H1 (cell line): Measurements from ENCODE around the gene FAM13C. TPM values are rescaled to one million over a fixed set of nuclear protein-coding genes. Genes with fewer than 3 reads are reported as not detected.

Experiments used
- CTCF ChIA-PET: fragments of 300-600 bp; sonication (Branson Sonifier 250); formaldehyde crosslinking; loops from one replicate; lab custom pipeline; 2021; ENCODE audit not compliant: partially characterized antibody; lab: Charles Lee
- POLR2A ChIA-PET: fragments of 300-600 bp; sonication (Branson Sonifier 250); formaldehyde crosslinking; loops from one replicate; lab custom pipeline; 2021; ENCODE audit warnings: inconsistent platforms; ENCODE audit not compliant: partially characterized antibody; lab: Charles Lee
- DNase-seq, 2 experiments: peaks; one replicate each; pipeline versions ENCODE4 v3.0.0 to v3.0.0-alpha.2; 2010 to 2022; ENCODE audit warnings: low spot score in 2 of 2, low read depth in 1 of 2, mixed read lengths in 1 of 2
- FAIRE-seq: peaks from 2 replicates; lab custom pipeline; 2011; peaks lifted over from hg19 to GRCh38; lab: Jason Lieb, UNC
- H2AFZ ChIP-seq: 2 replicates; pipeline ENCODE4 v1.8.1; 2012; ENCODE audit warnings: low read length, inconsistent platforms
- H2AK5ac ChIP-seq: 2 replicates; pipeline ENCODE4 v1.6.1; 2013; ENCODE audit warnings: low read depth, low read length
- H2BK120ac ChIP-seq: replicated peaks from 2 replicates; pipeline ENCODE3; 2013; ENCODE audit warnings: low read depth, low read length, inconsistent platforms
- H2BK12ac ChIP-seq: 2 replicates; pipeline ENCODE4 v1.6.1; 2013; ENCODE audit warnings: low read depth, low read length
- H2BK15ac ChIP-seq: 2 replicates; pipeline ENCODE4 v1.6.1; 2013; ENCODE audit warnings: low read length
- H2BK20ac ChIP-seq: 2 replicates; pipeline ENCODE4 v1.6.1; 2013; ENCODE audit warnings: low read length
- H2BK5ac ChIP-seq: 2 replicates; pipeline ENCODE4 v1.6.1; 2013; ENCODE audit warnings: low read depth, low read length
- H3K14ac ChIP-seq: 2 replicates; pipeline ENCODE4 v1.6.1; 2013; ENCODE audit warnings: inconsistent platforms; ENCODE audit not compliant: insufficient read length
- H3K18ac ChIP-seq: 2 replicates; pipeline ENCODE4 v1.6.1; 2013; ENCODE audit warnings: low read length; ENCODE audit errors: extremely low read depth
- H3K23ac ChIP-seq: 2 replicates; pipeline ENCODE4 v1.6.1; 2013; ENCODE audit warnings: inconsistent platforms; ENCODE audit not compliant: insufficient read length
- H3K23me2 ChIP-seq: 2 replicates; pipeline ENCODE4 v1.6.1; 2013; ENCODE audit warnings: low read depth, low read length
- H3K27ac ChIP-seq: 2 replicates; pipeline ENCODE4 v1.6.1; 2011; ENCODE audit warnings: low read depth, low read length, inconsistent platforms
- H3K27me3 ChIP-seq, 4 experiments: replicated peaks in 1 of 4; 1 replicate in 1 of 4; 2 replicates in 3 of 4; pipeline versions ENCODE4 v1.6.1 to v1.8.1; 2011 to 2013; ENCODE audit warnings: low read length in 3 of 4, mild to moderate bottlenecking in 3 of 4, inconsistent platforms in 2 of 4, mixed read lengths in 2 of 4, moderate library complexity in 1 of 4; ENCODE audit not compliant: control insufficient read depth in 3 of 4, insufficient read depth in 3 of 4; ENCODE audit errors: extremely low read depth in 1 of 4
- H3K36me3 ChIP-seq, 4 experiments: 2 replicates each; pipeline versions ENCODE4 v1.6.1 to v1.8.1; 2011 to 2013; ENCODE audit warnings: mild to moderate bottlenecking in 4 of 4, low read length in 3 of 4, moderate library complexity in 2 of 4, control low read depth in 1 of 4, inconsistent platforms in 1 of 4; ENCODE audit not compliant: insufficient read depth in 4 of 4, control insufficient read depth in 2 of 4
- H3K4ac ChIP-seq: replicated peaks from 2 replicates; pipeline ENCODE3; 2013; ENCODE audit warnings: low read length, low read depth, mixed read lengths, inconsistent platforms; ENCODE audit not compliant: insufficient read length
- H3K4me1 ChIP-seq, 4 experiments: replicated peaks in 1 of 4; 1 replicate in 1 of 4; 2 replicates in 3 of 4; pipeline versions ENCODE4 v1.6.1 to v1.8.1; 2011 to 2013; ENCODE audit warnings: low read length in 3 of 4, inconsistent platforms in 2 of 4, mixed read lengths in 1 of 4; ENCODE audit not compliant: insufficient read depth in 4 of 4, control insufficient read depth in 3 of 4
- H3K4me2 ChIP-seq, 2 experiments: 2 replicates each; pipeline versions ENCODE4 v1.6.1 to v1.8.1; 2011 to 2013; ENCODE audit warnings: low read depth in 2 of 2, low read length in 2 of 2, control low read depth in 1 of 2, inconsistent platforms in 1 of 2, mild to moderate bottlenecking in 1 of 2; ENCODE audit not compliant: insufficient read depth in 1 of 2
- H3K4me3 ChIP-seq, 4 experiments: fragments of 200-600, 300-600 bp in 1 of 4; sonication (generic), shearing (Covaris generic), sonication (Bioruptor Twin) in 1 of 4; 2 replicates each; pipeline versions ENCODE4 v1.5.1 to v1.8.1; 2011 to 2016; ENCODE audit warnings: low read length in 4 of 4, low read depth in 3 of 4, control low read depth in 2 of 4, inconsistent platforms in 2 of 4, mild to moderate bottlenecking in 2 of 4, mixed read lengths in 1 of 4, moderate library complexity in 1 of 4; ENCODE audit not compliant: insufficient read depth in 2 of 4; ENCODE audit errors: extremely low read depth in 1 of 4
- H3K56ac ChIP-seq: replicated peaks from 2 replicates; pipeline ENCODE3; 2013; ENCODE audit warnings: low read depth, mild to moderate bottlenecking, mixed read lengths, low read length, inconsistent platforms; ENCODE audit not compliant: insufficient read length
- H3K79me1 ChIP-seq: 2 replicates; pipeline ENCODE4 v1.6.1; 2013; ENCODE audit warnings: low read depth, low read length, control low read depth
- H3K79me2 ChIP-seq, 2 experiments: 2 replicates each; pipeline versions ENCODE4 v1.6.1 to v1.8.1; 2012 to 2013; ENCODE audit warnings: low read length in 2 of 2, mild to moderate bottlenecking in 2 of 2, inconsistent platforms in 1 of 2; ENCODE audit not compliant: insufficient read depth in 2 of 2, control insufficient read depth in 1 of 2
- H3K9ac ChIP-seq, 4 experiments: replicated peaks in 1 of 4; 1 replicate in 1 of 4; 2 replicates in 3 of 4; pipeline versions ENCODE4 v1.6.1 to v1.8.1; 2011 to 2013; ENCODE audit warnings: low read depth in 3 of 4, low read length in 3 of 4, control low read depth in 2 of 4, mild to moderate bottlenecking in 2 of 4, moderate library complexity in 2 of 4, inconsistent platforms in 1 of 4; ENCODE audit errors: extremely low read depth in 1 of 4
- H3K9me3 ChIP-seq, 2 experiments: 2 replicates each; pipeline versions ENCODE4 v1.6.1 to v1.8.1; 2012 to 2013; ENCODE audit warnings: mild to moderate bottlenecking in 2 of 2, moderate library complexity in 2 of 2, control low read depth in 1 of 2, inconsistent platforms in 1 of 2, low read depth in 1 of 2, low read length in 1 of 2, mixed read lengths in 1 of 2; ENCODE audit not compliant: insufficient read depth in 2 of 2
- H4K20me1 ChIP-seq, 2 experiments: replicated peaks in 1 of 2; 2 replicates each; pipeline versions ENCODE3 to v1.8.1; 2011 to 2013; ENCODE audit warnings: inconsistent platforms in 2 of 2, low read length in 2 of 2, mild to moderate bottlenecking in 1 of 2; ENCODE audit not compliant: insufficient read depth in 2 of 2, control insufficient read depth in 1 of 2
- H4K5ac ChIP-seq: 2 replicates; pipeline ENCODE4 v1.6.1; 2013; ENCODE audit warnings: low read length, low read depth, mixed read lengths, inconsistent platforms; ENCODE audit not compliant: insufficient read length
- H4K8ac ChIP-seq: 2 replicates; pipeline ENCODE4 v1.8.0; 2013; ENCODE audit warnings: mild to moderate bottlenecking, moderate library complexity, low read length, inconsistent platforms; ENCODE audit not compliant: insufficient read depth; ENCODE audit errors: extremely low read depth
- H4K91ac ChIP-seq: replicated peaks from 2 replicates; pipeline ENCODE3; 2013; ENCODE audit warnings: low read length, mixed read lengths, inconsistent platforms; ENCODE audit not compliant: insufficient read length
- BCL11A ChIP-seq, 2 experiments: IDR thresholded peaks; one replicate each; pipeline ENCODE4 v1.6.1; 2011; ENCODE audit warnings: low read depth in 2 of 2, low read length in 2 of 2, mild to moderate bottlenecking in 2 of 2
- BRCA1 ChIP-seq: IDR thresholded peaks from 2 replicates; pipeline ENCODE4 v1.6.1; 2012; ENCODE audit warnings: low read depth, low read length, improper control_type of control experiment
- CBX5 ChIP-seq: fragments of 300-800, 300-1000 bp; sonication (generic); IDR thresholded peaks from 2 replicates; pipeline ENCODE4 v1.7.1; 2016; ENCODE audit warnings: antibody characterized with exemption, low read length, low read depth
- CREB1 ChIP-seq: IDR thresholded peaks from 2 replicates; pipeline ENCODE4 v1.6.1; 2012; ENCODE audit warnings: inconsistent platforms
- GABPA ChIP-seq: IDR thresholded peaks from 2 replicates; pipeline ENCODE4 v1.6.1; 2011; ENCODE audit warnings: mild to moderate bottlenecking, low read length, moderate library complexity, borderline replicate concordance; ENCODE audit not compliant: insufficient read depth
- JUN ChIP-seq: IDR thresholded peaks from 2 replicates; pipeline ENCODE4 v1.6.1; 2011; ENCODE audit warnings: low read depth, mild to moderate bottlenecking, improper control_type of control experiment, low read length
- KDM1A ChIP-seq: fragments of 200-600, 300-600 bp; sonication (generic); IDR thresholded peaks from 2 replicates; pipeline ENCODE4 v1.7.1; 2016; ENCODE audit warnings: mild to moderate bottlenecking, low read length, borderline replicate concordance
- MAFK ChIP-seq: IDR thresholded peaks from 2 replicates; pipeline ENCODE4 v1.6.1; 2012; ENCODE audit warnings: low read depth, mild to moderate bottlenecking, improper control_type of control experiment, low read length
- NANOG ChIP-seq: IDR thresholded peaks from 2 replicates; pipeline ENCODE4 v1.6.1; 2011; ENCODE audit warnings: low read length, low read depth, mild to moderate bottlenecking, inconsistent platforms; ENCODE audit not compliant: insufficient read depth, poor library complexity, severe bottlenecking
- RBBP5 ChIP-seq: IDR thresholded peaks from 2 replicates; pipeline ENCODE4 v1.7.1; 2012; ENCODE audit warnings: low read depth, mild to moderate bottlenecking, inconsistent platforms, low read length, moderate library complexity, borderline replicate concordance
- SAP30 ChIP-seq: fragments of 300-600 bp; sonication (generic); IDR thresholded peaks from 2 replicates; pipeline ENCODE4 v1.7.1; 2012; ENCODE audit warnings: low read length, moderate library complexity, mild to moderate bottlenecking, inconsistent platforms; ENCODE audit not compliant: insufficient read depth, insufficient replicate concordance
- SIRT6 ChIP-seq: IDR thresholded peaks from one replicate; pipeline ENCODE4 v1.7.1; 2012; ENCODE audit warnings: low read length, inconsistent platforms
- SIX5 ChIP-seq: IDR thresholded peaks from 2 replicates; pipeline ENCODE4 v1.6.1; 2011; ENCODE audit warnings: mild to moderate bottlenecking, low read depth, low read length
- SP1 ChIP-seq: IDR thresholded peaks from 2 replicates; pipeline ENCODE4 v1.6.1; 2011; ENCODE audit warnings: low read depth, low read length
- SP4 ChIP-seq: IDR thresholded peaks from 2 replicates; pipeline ENCODE4 v1.6.1; 2012; ENCODE audit warnings: low read length, inconsistent platforms
- TBP ChIP-seq: IDR thresholded peaks from 2 replicates; pipeline ENCODE4 v1.6.1; 2011; ENCODE audit warnings: low read depth, low read length, improper control_type of control experiment
- WGBS, 2 experiments: shearing (Covaris generic) in 1 of 2; methylation state at CpG; one replicate each; pipeline versions ENCODE4 v1.1.6 to v1.1.7; 2013 to 2015; ENCODE audit warnings: low lambda C conversion rate in 2 of 2, mixed read lengths in 2 of 2, inconsistent platforms in 1 of 2, low coverage in 1 of 2, missing lambda C conversion rate in 1 of 2; ENCODE audit not compliant: insufficient replicate concordance in 2 of 2, insufficient coverage in 1 of 2, insufficient read length in 1 of 2; ENCODE audit errors: extremely low coverage in 1 of 2, missing lambda C conversion rate in 1 of 2; 5-methylcytosine and 5-hydroxymethylcytosine counted together
- polyA plus RNA-seq, 7 experiments: library from polyadenylated mRNA; depleted of rRNA in 3 of 7; stranded (reverse) in 5 of 7; unstranded in 2 of 7; fragments of >200 nt in 5 of 7; fragments of 200-250 nt in 2 of 7; gene quantifications; 1 replicate in 5 of 7; 2 replicates in 1 of 7; 4 replicates in 1 of 7; pipeline versions ENCODE4 v1.2.1 to v1.2.3, GENCODE V29; 2011 to 2013; ENCODE audit warnings: missing spikeins in 2 of 7, mixed read lengths in 2 of 7
- total RNA-seq: library from RNA; stranded (reverse); fragmentation: NEBNext Ultra II Directional; extraction: Animal tissue kit (Norgen Biotek cat#: 25700); gene quantifications from 2 replicates; pipeline ENCODE4 v1.2.1, GENCODE V29; 2021

The FAM13C gene
- total and polyA plus RNA-seq, 2 of the 8 experiments (the other 6 are each of a cell fraction or from before 2014, with no cell fraction given), result 0.56 to 0.62 TPM

DNA sequence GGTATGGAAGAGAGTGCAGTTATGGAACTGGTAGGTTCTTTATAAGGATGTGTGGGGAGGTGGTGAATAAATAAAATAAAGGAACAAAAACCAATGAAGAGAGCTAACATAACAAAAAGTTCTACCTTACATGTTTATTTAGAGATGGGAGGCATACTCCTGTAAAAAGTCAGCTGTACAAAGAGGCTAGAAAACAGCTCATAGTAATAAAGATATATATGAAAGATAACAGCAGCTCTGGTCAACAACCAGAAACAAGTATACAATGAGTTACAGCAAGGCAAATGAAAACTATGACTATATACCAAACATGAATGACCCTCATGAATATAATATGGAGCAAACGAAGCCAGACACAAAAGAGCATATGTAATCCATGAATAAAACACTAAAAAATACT, 62.0 kb downstream of the FAM13C start:
- H3K27me3 ChIP-seq, result no peaks in the 10 kb centered on the region
- no peak overlapping the region for H3K4me3 ChIP-seq
- no peak overlapping the region for H3K18ac ChIP-seq
- no peak overlapping the region for H2BK20ac ChIP-seq
- WGBS, 2 experiments, result 86% methylated on average over 1 of the region's 1 CpG; no CpG with 5 or more reads in 1 of the 2 experiments
- no peaks in the 10 kb centered on the region for H3K23me2 ChIP-seq
- FAIRE-seq, result no peak
- no peak overlapping the region for H3K9ac ChIP-seq
- no peak overlapping the region for H2AK5ac ChIP-seq
- H2BK120ac ChIP-seq, result no peak overlapping the region
- H3K27ac ChIP-seq, result no peak overlapping the region
- no peak overlapping the region for H4K5ac ChIP-seq
- H3K4ac ChIP-seq, result no peak overlapping the region
- no peak overlapping the region for H2BK12ac ChIP-seq
- DNase-seq, result no peak
- H3K56ac ChIP-seq, result no peak overlapping the region
- H3K14ac ChIP-seq, result no peak overlapping the region
- no peak overlapping the region for H2BK15ac ChIP-seq
- ChIA-PET CTCF (interaction anchor here (1.5 kb wide), 1 partner anchor 10 kb away, joined by 3 read pairs; no protein-coding TSS in a partner anchor), POLR2A (no interaction called here)
- H2BK5ac ChIP-seq, result no peak overlapping the region
- no peaks in the 10 kb centered on the region for H3K79me2 ChIP-seq
- H3K4me2 ChIP-seq, result no peak overlapping the region
- no peaks in the 10 kb centered on the region for H3K36me3 ChIP-seq
- H3K9me3 ChIP-seq, result no peaks in the 10 kb centered on the region
- no peak overlapping the region for H4K91ac ChIP-seq
- H3K4me1 ChIP-seq, result no peaks in the 10 kb centered on the region
- H3K79me1 ChIP-seq, result no peaks in the 10 kb centered on the region
- H2AFZ ChIP-seq, result no peak overlapping the region
- H4K8ac ChIP-seq, result no peak overlapping the region
- no peaks in the 10 kb centered on the region for H4K20me1 ChIP-seq
- H3K23ac ChIP-seq, result no peak overlapping the region
- TF ChIP-seq SIRT6 (no peak), BCL11A (IDR thresholded peaks at IDR 0.05; ENCODE audit: low read depth in 2 of 2, low read length in 2 of 2) (no peak), CBX5 (no peak), MAFK (no peak), JUN (no peak), SAP30 (no peak), SP1 (no peak), KDM1A (no peak), BRCA1 (no peak), SP4 (no peak), NANOG (no peak), GABPA (no peak), TBP (no peak), CREB1 (no peak), SIX5 (no peak), RBBP5 (no peak)
